GM18867 (cell line): ENCODE results near the gene SLC9C2.
"Not testable (repeated sequence)": the region's sequence is repeated elsewhere in the genome, so short reads cannot be mapped to it uniquely, and the experiment has no call there.

Source experiments
- ATAC-seq: cut with Tn5 transposase; IDR thresholded peaks from one replicate; pipeline ENCODE4 v1.9.1; 2021; ENCODE audit warnings: mild to moderate bottlenecking, moderate library complexity; ENCODE audit not compliant: unreplicated experiment

SLC9C2 gene

GRCh38 chr1:173489929-173490328 is 112.9 kb downstream of the SLC9C2 start:
- no peak for ATAC-seq

DNA sequence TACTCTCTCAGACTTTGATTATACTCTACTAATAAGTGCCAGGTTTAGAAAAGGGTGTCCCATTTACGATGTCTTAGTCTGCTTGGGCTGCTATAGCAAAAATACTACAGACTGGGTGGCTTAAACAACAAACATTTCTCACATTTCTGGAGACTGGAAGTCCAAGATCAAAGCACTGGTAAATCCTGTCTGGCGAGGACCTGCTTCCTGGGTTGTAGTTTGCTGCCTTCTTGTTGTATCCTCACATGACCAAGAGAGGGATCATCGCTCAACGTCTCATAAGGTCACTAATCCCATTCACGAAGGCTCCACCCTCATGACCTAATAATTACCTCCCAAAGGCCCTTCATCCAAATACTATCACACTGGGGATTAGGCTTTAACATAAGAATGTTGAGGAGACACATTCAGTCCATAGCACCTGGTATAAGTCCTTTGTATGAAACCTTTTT is 113.7 kb downstream of the SLC9C2 start:
- ATAC-seq = no peak

DNA sequence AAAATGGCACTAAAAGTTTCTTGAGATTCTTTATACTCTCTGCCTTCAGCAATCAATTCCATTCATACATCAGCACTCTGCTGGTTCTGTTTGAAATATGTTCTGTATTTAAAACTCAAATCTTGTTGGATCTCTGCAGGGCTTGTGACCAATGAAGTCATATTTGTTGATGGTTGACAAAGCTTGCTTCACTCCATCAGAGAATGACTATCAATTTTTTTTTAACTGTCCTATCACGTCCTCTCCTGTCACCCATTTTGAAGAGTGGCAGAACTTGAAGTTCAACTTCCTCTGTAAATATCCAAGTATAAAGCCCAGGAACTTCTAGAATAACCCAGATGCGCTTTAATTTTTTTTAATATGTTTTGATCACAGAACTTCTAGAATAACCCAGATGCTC is 114.9 kb downstream of the SLC9C2 start:
- no peak for ATAC-seq

DNA sequence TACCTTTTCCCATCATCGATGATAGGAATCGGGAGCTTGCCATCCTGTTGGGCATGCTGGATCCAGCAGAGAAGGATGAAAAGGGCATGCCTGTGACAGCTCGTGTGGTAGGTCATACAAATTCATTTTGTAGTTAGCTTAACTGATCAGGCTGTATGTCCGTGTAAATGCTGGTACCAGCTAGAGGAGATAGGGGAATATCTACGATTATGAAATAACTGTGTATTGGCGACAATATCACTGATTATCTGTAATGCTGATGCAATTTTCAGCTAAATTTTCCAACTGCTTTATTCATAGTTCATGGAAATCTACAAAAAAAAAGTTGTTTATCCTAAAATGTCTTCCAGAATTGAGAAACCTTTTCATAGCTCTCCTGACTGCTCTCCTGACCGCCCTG is 117.5 kb downstream of the SLC9C2 start:
- no peak for ATAC-seq

- ATAC-seq = no peak
These were observed 118.6 kb downstream of the SLC9C2 start for GRCh38 chr1:173484276-173484675.

DNA sequence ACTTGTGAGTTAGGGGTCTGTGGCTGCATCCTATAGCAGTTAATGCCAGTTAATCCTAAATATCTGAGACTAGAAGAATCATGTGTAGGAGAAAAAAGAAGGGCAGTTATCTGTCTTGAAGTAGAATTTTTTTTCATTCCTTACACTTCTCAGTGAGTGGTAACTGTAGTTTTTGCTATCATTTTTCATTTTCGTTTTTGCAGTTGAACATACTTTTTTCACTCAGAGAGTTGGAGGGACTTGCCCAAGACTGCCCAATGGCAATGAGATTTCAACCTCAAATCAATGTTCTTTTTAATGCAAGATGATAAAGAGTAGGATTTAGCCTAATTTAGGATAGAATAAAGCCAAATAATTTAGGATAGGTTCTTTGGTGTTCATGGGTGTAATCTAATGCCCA is 120.2 kb downstream of the SLC9C2 start:
- ATAC-seq = peak; percentile 46

DNA sequence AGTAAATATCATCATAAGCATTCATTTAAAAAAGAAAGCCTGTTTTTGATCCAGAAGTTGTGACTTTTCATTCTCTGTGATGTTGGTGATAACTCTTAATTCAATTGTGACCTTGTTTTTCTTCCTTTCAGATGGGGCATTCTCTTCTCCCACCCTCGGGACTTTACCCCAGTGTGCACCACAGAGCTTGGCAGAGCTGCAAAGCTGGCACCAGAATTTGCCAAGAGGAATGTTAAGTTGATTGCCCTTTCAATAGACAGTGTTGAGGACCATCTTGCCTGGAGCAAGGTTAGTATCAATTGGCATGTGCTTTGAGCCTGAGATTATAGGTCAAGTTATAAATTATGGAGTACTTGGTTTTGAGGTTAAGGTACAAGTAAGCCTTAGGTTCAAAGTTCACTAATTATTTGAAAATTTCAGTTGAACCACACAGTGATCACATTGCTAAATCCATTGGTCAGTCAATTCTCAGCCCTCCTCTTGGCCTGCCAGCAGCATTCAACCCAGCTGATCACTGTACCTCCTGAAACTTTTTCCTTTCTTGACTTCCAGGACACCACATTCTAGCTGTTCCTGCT is 121.6 kb downstream of the SLC9C2 start:
- ATAC-seq = no peak

GRCh38 chr1:173479649-173480048 is 123.2 kb downstream of the SLC9C2 start:
- no peak for ATAC-seq

DNA sequence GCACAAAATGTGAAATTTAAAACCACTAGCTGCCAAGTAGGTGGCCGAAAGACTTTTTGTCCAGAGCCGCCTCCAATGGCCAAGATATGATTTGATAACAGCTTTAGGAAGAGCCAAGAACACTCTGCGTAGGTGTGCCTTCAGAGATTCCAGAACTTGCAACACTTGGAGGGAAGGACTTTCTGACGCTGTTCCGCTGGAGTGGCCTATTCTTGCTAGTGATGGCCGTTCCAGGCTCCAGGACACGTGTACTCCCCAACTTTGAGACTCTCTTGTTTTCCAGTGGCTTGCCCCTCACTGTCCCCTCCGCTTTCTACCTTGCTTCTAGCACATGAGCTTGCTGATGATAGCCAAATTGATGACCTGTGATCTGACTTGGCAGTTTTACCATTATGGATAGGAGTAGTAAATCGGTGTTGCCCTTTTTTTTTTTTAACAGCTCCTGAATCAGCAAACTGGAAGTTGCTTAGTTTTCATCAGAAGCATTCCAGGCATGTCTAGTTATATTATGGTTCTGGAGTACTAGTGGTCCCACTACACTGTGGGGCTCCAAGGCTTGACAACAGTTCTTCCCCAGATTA is 124.7 kb downstream of the SLC9C2 start:
- no peak for ATAC-seq

DNA sequence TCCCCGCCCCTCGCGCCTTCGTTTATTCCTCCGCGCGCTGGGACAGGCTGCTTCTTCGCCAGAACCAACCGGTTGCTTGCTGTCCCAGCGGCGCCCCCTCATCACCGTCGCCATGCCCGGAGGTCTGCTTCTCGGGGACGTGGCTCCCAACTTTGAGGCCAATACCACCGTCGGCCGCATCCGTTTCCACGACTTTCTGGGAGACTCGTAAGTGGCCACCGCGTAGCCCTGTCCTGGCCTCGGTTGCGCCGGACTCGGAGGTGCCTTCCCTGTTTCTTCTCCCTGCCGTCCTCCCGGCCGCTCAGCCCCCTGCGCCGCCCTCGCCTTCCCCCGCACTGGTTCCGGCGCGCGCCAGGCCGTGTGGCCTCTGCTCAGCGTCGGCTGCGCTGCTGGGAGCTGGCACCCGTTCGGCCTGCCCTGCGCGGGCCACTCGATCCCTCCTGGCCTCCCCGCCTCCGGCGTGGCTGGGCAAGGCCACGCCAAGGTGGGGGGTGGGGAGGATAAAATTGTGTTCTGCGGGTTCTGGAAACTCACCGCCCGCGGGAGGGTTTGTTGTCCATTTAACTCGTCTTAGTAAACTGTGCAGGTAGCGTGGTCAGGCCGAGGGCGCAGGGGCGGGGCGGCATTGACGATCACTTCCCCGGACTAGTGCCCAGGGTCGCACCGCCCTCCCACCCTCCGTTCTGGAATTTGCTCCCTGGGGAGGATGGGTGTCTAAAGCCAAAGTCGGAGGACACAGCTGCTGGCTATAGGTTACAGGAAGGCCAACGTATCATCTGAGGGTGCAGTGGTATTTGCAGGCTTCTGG is 125.4 kb downstream of the SLC9C2 start, which contains the start of gene PRDX6:
Gene PRDX6, plus strand, starts transcription at position 50 of the 808 bp plus-strand sequence. Its CDS starts 63 bp downstream, at position 113.
- peak; percentile 64 for ATAC-seq

DNA sequence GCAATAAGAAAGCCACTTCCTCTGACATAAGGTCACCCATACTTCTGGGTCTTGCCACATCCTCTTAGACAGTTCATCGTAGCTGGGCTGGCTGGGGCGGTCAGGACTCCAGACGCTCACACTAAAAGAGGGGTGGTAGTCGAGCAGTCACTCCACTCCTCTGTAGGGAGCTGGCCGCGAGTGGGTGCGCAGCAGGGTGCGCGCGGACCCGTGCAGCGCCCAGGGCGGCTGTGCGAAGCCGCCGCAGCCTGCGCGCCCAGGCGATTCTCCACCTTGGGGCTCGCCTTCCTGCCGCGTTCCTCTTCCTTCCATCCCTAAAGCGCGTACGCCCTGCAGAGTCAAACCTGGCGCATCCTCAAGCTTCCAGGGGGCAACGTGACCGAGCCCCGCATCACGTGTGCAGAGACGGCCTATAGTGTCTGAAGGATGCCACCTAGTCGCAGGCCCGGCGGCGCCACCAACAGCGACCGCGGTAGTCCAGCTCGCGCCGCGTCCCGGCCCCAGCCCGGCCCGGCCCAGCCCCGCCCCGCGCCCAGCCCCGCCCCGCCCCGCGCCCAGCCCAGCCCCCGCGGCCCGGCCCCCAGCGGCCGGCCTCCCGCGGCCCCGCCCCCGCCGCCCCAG is 126.1 kb downstream of the SLC9C2 start:
- peak; percentile 97 for ATAC-seq

DNA sequence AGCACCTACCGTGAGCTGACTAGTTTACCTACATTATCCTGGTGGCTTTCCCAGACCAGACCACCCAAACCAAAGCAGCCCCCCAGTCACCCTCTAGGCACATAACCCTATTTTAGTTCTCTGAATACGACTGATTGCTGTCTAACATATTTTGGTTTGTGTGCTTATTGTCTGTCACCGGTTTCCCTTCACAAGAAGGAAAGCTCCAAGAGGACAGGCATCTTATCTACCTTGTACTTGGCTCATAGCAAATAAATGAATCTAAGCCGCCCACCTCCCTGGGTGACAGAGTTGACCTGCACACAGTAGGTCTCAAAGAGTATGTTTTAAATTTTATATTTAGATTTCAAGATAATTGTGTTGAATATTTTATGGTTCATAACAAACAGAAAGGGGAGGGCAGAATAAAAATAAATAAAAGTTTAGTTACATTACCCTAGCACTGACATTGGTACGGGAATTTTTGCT is 126.6 kb downstream of the SLC9C2 start:
- ATAC-seq = no peak

GRCh38 chr1:173475564-173476196 is 127.2 kb downstream of the SLC9C2 start:
- ATAC-seq = no peak

DNA sequence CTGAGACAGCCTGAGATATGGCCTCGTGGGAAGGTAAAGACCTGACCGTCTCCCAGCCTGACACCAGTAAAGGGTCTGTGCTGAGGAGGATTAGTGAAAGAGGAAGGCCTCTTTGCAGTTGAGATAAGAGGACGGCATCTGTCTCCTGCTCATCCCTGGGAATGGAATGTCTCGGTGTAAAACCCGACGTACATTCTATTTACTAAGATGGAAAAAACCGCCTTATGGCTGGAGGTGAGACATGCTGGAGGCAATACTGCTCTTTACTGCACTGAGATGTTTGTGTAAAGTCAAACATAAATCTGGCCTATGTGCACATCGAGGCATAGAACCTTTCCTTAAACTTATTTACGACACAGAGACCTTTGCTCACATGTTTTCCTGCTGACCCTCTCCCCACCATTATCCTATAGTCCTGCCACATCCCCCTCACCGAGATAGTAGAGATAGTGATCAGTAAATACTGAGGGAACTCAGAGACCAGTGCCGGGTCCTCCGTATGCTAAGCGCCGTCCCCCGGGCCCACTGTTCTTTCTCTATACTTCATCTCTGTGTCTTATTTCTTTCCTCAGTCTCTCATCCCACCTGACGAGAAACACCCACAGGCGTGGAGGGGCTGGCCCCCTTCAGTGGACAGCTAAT is 128.0 kb downstream of the SLC9C2 start:
- not testable (repeated sequence) for ATAC-seq

GRCh38 chr1:173474097-173474779 is 128.6 kb downstream of the SLC9C2 start:
- no peak for ATAC-seq

GRCh38 chr1:173473599-173474011 is 129.3 kb downstream of the SLC9C2 start:
- no peak for ATAC-seq

GRCh38 chr1:173470608-173471007 is 132.3 kb downstream of the SLC9C2 start:
- ATAC-seq = no peak

DNA sequence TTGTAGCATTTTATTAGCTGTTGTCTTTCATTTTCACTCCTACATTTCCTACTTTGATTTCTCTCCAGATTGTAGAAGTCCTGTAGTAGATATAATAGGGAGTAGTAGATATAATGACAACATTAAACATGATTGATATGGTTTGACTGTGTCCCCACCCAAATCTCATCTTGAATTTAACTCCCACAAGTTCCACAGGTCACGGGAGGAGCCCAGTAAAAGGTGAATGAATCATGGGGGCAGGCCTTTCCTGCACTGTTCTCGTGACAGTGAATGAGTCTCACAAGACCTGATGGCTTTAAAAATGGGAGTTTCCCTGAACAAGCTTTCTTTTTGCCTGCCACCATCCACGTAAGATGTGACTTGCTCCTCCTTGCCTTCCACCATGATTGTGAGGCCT is 133.2 kb downstream of the SLC9C2 start:
- no peak for ATAC-seq

GRCh38 chr1:173467426-173467825 is 135.4 kb downstream of the SLC9C2 start:
- no peak for ATAC-seq

DNA sequence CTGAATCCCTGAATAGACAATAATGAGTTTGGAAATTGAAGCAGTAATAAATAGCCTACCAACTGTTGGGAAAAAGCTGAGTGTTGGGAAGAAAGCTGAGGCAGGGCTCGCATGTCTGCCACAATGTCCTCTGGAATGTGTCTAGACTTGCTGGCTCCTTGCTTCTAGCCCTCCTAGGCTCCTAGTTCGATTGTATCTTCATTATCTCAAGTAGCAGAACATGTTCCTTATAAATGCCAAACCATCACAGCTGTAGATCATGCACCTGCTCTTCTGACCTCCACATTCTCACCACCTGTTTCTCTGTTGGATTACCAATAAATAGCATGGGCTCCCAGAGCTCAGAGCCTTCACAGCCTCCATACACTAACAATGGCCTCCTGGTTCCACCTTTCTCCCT is 138.7 kb downstream of the SLC9C2 start:
- ATAC-seq = not testable (repeated sequence)
